Effector memory CD8-positive, alpha-beta T cell (primary cell): ENCODE data around the gene EVI2B.
"Not testable (repeated sequence)": the region's sequence is repeated elsewhere in the genome, so short reads cannot be mapped to it uniquely, and the experiment has no call there.

Experiments
- ATAC-seq: fragments of 150-1000 bp; cut with Tn5 transposase; replicated peaks from 2 replicates; pipeline ENCODE4 v1.10.0; 2021; ENCODE audit warnings: mild to moderate bottlenecking, moderate library complexity
- DNase-seq, 3 experiments: peaks; one replicate each; pipeline ENCODE4 v3.0.0; 2021
- H3K27ac Mint-ChIP-seq, 2 donors: one replicate each; pipeline ENCODE4 v1.8.0; 2022; ENCODE audit warnings: mild to moderate bottlenecking in 2 of 2, mixed read lengths in 2 of 2, moderate library complexity in 2 of 2
- H3K27me3 Mint-ChIP-seq, 2 donors: one replicate each; pipeline ENCODE4 v1.8.0; 2022; ENCODE audit warnings: mixed read lengths in 2 of 2
- H3K36me3 Mint-ChIP-seq: one replicate; pipeline ENCODE4 v1.8.0; 2022; ENCODE audit warnings: mild to moderate bottlenecking, moderate library complexity, mixed read lengths; ENCODE audit not compliant: insufficient read depth
- H3K4me1 Mint-ChIP-seq, 2 donors: one replicate each; pipeline ENCODE4 v1.8.0; 2022; ENCODE audit warnings: low read depth in 2 of 2, mixed read lengths in 2 of 2
- H3K4me3 Mint-ChIP-seq, 2 donors: one replicate each; pipeline ENCODE4 v1.8.0; 2022; ENCODE audit warnings: mild to moderate bottlenecking in 2 of 2, mixed read lengths in 2 of 2, moderate library complexity in 2 of 2
- H3K9me3 Mint-ChIP-seq, 2 donors: one replicate each; pipeline ENCODE4 v1.8.0; 2022; ENCODE audit warnings: mixed read lengths in 2 of 2

The EVI2B gene

GRCh38 chr17:31273516-31273915, 40.3 kb downstream of the EVI2B start:
- ATAC-seq (no peak), DNase-seq (no peak)
- no peak overlapping the region for H3K4me3 Mint-ChIP-seq
- H3K27ac Mint-ChIP-seq = no peak overlapping the region
- H3K9me3 Mint-ChIP-seq = no peaks in the 10 kb centered on the region
- no peaks in the 10 kb centered on the region for H3K27me3 Mint-ChIP-seq
- no peaks in the 10 kb centered on the region for H3K4me1 Mint-ChIP-seq
- no peaks in the 10 kb centered on the region for H3K36me3 Mint-ChIP-seq

GRCh38 chr17:31272803-31273202, 41.1 kb downstream of the EVI2B start:
- no peaks in the 10 kb centered on the region for H3K27me3 Mint-ChIP-seq
- no peak overlapping the region for H3K4me3 Mint-ChIP-seq

GRCh38 chr17:31272236-31272635, 41.6 kb downstream of the EVI2B start:
- H3K27ac Mint-ChIP-seq = no peak overlapping the region
- no peaks in the 10 kb centered on the region for H3K27me3 Mint-ChIP-seq
- no peak overlapping the region for H3K4me3 Mint-ChIP-seq
- no peaks in the 10 kb centered on the region for H3K36me3 Mint-ChIP-seq
- DNase-seq = no peak
- no peaks in the 10 kb centered on the region for H3K4me1 Mint-ChIP-seq
- H3K9me3 Mint-ChIP-seq = no peaks in the 10 kb centered on the region
- no peak for ATAC-seq

More at GRCh38 chr17:31272803-31273202, 41.1 kb downstream of the EVI2B start:
- ATAC-seq (no peak), DNase-seq (no peak)
- Mint-ChIP-seq H3K4me1 (no peaks in the 10 kb centered on the region), H3K27ac (no peak overlapping the region), H3K9me3 (no peaks in the 10 kb centered on the region), H3K36me3 (no peaks in the 10 kb centered on the region)

DNA sequence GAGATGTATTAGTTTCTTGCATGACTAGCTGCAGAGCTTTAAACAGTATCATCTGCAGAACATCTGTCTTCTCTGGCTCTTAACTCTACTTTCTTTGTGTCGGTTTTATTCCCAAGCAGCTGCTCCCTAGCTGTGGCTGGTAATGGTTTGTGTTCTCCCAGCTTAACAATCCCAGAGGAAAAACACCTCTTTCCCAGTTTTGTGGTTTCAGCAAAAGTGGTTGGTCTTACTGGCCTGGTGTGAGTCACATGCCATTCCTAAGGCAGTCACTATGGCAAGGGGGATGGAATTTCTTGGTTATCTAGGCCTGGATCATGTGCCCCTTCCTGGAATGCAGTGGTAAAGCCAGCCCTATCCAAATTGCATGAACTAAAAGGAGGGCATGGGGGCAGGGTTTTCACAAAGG, 44.3 kb downstream of the EVI2B start:
- H3K27me3 Mint-ChIP-seq = no peaks in the 10 kb centered on the region
- no peak for ATAC-seq
- H3K4me1 Mint-ChIP-seq = no peaks in the 10 kb centered on the region
- no peak overlapping the region for H3K27ac Mint-ChIP-seq
- no peaks in the 10 kb centered on the region for H3K9me3 Mint-ChIP-seq
- no peak overlapping the region for H3K4me3 Mint-ChIP-seq
- no peaks in the 10 kb centered on the region for H3K36me3 Mint-ChIP-seq
- no peak for DNase-seq

DNA sequence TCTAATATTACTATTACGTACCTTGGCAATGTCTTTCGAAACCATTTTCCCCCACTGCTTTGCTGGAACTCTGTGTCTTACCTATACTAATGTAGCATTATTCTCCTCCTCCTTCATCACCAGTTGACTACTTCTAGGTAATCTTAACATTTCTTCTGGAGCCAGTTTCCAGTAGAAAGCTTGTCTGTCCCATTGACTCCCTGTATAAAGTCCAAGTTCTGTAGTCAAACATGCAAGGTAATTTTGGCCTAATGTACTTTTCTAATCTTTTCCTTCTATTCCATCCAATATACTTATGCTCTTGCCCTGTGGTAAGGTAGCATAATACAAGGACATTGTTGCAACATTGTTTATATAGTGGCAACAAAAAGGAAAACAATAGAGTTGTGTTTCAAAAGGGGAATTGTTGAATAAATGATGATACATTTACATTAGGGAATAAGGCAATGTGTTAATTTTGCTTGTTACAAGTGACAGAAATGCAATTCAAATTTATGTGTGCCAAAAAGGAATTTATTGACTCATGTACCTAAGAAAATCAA, 44.7 kb downstream of the EVI2B start:
- Mint-ChIP-seq H3K27me3 (no peaks in the 10 kb centered on the region), H3K36me3 (peaks cover 2% of the 10 kb centered on the region), H3K4me1 (no peaks in the 10 kb centered on the region), H3K4me3 (no peak overlapping the region), H3K9me3 (no peaks in the 10 kb centered on the region), H3K27ac (no peak overlapping the region)
- DNase-seq = no peak
- no peak for ATAC-seq

DNA sequence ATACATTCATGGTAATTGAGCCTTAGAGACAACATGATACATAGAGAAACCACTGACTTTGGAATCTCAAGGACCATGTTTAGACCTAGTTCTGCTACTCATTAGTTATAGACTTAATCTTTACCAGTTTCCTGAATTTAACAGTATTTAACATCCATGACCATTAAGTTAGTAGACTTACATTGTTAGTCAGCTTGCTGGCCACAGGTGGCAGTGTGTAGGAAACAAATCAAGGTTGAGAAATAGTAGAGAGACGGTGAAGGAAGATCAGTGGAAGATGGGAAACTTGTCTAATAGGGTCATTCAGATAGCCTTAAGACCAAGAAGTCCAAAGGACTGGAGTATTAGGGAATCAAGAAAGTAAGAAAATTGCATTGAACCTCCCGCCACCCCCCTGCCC, 47.8 kb downstream of the EVI2B start:
- Mint-ChIP-seq H3K4me1 (no peaks in the 10 kb centered on the region), H3K27ac (no peak overlapping the region), H3K9me3 (no peaks in the 10 kb centered on the region), H3K36me3 (peaks cover 5% of the 10 kb centered on the region), H3K4me3 (no peak overlapping the region), H3K27me3 (no peaks in the 10 kb centered on the region)
- DNase-seq (no peak), ATAC-seq (no peak)

GRCh38 chr17:31262923-31263322, 50.9 kb downstream of the EVI2B start:
- not testable (repeated sequence) for H3K4me1 Mint-ChIP-seq, ATAC-seq, DNase-seq, H3K36me3 Mint-ChIP-seq, H3K9me3 Mint-ChIP-seq, H3K27me3 Mint-ChIP-seq, H3K27ac Mint-ChIP-seq, H3K4me3 Mint-ChIP-seq

DNA sequence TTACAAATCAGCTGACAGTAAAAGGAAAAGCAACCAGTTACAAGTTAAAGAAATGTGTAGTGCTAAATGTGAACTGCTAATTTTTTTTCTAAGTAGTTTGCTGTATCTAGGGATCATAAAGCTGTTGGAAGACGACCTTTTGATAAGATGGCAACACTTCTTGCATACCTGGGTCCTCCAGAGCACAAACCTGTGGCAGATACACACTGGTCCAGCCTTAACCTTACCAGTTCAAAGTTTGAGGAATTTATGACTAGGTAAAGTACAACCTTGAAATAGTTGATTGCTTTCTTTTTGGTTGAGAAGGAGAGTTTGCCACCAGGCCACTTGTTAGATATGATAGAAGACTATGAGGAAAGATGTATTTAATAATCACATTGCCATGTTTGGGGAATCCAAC, 52.3 kb downstream of the EVI2B start:
- Mint-ChIP-seq H3K27ac (no peak overlapping the region), H3K4me1 (no peaks in the 10 kb centered on the region), H3K9me3 (no peaks in the 10 kb centered on the region), H3K27me3 (no peaks in the 10 kb centered on the region), H3K4me3 (no peak overlapping the region), H3K36me3 (peaks cover 10% of the 10 kb centered on the region)
- DNase-seq (no peak), ATAC-seq (no peak)

GRCh38 chr17:31260151-31260550, 53.7 kb downstream of the EVI2B start:
- Mint-ChIP-seq H3K4me3 (no peak overlapping the region), H3K27me3 (no peaks in the 10 kb centered on the region), H3K4me1 (no peaks in the 10 kb centered on the region), H3K27ac (no peak overlapping the region), H3K9me3 (no peaks in the 10 kb centered on the region), H3K36me3 (peaks cover 10% of the 10 kb centered on the region)
- DNase-seq = no peak
- no peak for ATAC-seq

- Mint-ChIP-seq H3K27me3 (no peaks in the 10 kb centered on the region), H3K36me3 (peaks cover 5% of the 10 kb centered on the region)
These were observed 56.9 kb downstream of the EVI2B start for GRCh38 chr17:31256936-31257335.

GRCh38 chr17:31254654-31255053, 59.2 kb downstream of the EVI2B start:
- no peak overlapping the region for H3K27ac Mint-ChIP-seq
- no peaks in the 10 kb centered on the region for H3K9me3 Mint-ChIP-seq
- H3K27me3 Mint-ChIP-seq = no peaks in the 10 kb centered on the region
- ATAC-seq (no peak), DNase-seq (no peak)
- no peak overlapping the region for H3K4me3 Mint-ChIP-seq
- peaks cover 0 to 5% of the 10 kb centered on the region in 2 donors for H3K4me1 Mint-ChIP-seq
- H3K36me3 Mint-ChIP-seq = no peaks in the 10 kb centered on the region

More at GRCh38 chr17:31256936-31257335, 56.9 kb downstream of the EVI2B start:
- no peak overlapping the region for H3K4me3 Mint-ChIP-seq
- DNase-seq = no peak
- ATAC-seq = no peak
- no peaks in the 10 kb centered on the region for H3K4me1 Mint-ChIP-seq
- H3K27ac Mint-ChIP-seq = no peak overlapping the region
- H3K9me3 Mint-ChIP-seq = no peaks in the 10 kb centered on the region
